ENCODE data around the gene MTMR6. TPM values are rescaled to one million over a fixed set of nuclear protein-coding genes. Genes with fewer than 3 reads are reported as not detected.
"Not testable (repeated sequence)": the region's sequence is repeated elsewhere in the genome, so short reads cannot be mapped to it uniquely, and the experiment has no call there.

MTMR6 gene
- total RNA-seq, 1 donor from 2014 or later, result 21.2 TPM

DNA sequence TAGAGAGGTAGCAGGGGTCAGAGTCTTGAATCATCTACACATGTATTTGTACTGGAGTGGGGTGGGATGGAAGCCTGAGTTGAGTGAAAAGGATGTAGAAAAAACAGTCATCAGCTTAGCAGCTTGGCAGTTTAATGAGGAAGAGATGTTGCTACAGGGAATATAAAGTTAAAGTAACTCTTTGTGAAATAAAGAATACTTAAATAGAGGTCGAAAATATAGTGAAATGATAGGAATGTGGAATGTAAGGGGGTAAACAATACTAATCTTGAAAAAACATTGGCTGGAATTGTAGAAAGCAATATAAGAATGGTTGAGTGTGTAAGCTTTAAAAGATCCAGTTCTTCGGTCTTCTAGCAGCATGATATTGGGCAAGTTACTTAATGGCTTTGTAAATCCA, 36.8 kb upstream of the MTMR6 start:
- no peaks in the 10 kb centered on the region for H3K27me3 Mint-ChIP-seq (ENCODE audit: unreplicated experiment)
- H3K36me3 Mint-ChIP-seq (ENCODE audit: low read depth, unreplicated experiment), result no peaks in the 10 kb centered on the region
- no peaks in the 10 kb centered on the region for H3K4me1 Mint-ChIP-seq (ENCODE audit: unreplicated experiment)
- no peak overlapping the region for H3K4me3 Mint-ChIP-seq (ENCODE audit: unreplicated experiment)
- no peak overlapping the region for H3K27ac Mint-ChIP-seq (ENCODE audit: unreplicated experiment)
- no peak for DNase-seq (ENCODE audit: low spot score)
- TF ChIP-seq, protein P1, sequence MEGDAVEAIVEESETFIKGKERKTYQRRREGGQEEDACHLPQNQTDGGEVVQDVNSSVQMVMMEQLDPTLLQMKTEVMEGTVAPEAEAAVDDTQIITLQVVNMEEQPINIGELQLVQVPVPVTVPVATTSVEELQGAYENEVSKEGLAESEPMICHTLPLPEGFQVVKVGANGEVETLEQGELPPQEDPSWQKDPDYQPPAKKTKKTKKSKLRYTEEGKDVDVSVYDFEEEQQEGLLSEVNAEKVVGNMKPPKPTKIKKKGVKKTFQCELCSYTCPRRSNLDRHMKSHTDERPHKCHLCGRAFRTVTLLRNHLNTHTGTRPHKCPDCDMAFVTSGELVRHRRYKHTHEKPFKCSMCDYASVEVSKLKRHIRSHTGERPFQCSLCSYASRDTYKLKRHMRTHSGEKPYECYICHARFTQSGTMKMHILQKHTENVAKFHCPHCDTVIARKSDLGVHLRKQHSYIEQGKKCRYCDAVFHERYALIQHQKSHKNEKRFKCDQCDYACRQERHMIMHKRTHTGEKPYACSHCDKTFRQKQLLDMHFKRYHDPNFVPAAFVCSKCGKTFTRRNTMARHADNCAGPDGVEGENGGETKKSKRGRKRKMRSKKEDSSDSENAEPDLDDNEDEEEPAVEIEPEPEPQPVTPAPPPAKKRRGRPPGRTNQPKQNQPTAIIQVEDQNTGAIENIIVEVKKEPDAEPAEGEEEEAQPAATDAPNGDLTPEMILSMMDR (IDR thresholded peaks at IDR 0.05; ENCODE audit: unreplicated experiment), result no peak
- H3K9me3 Mint-ChIP-seq (ENCODE audit: unreplicated experiment), result no peaks in the 10 kb centered on the region

DNA sequence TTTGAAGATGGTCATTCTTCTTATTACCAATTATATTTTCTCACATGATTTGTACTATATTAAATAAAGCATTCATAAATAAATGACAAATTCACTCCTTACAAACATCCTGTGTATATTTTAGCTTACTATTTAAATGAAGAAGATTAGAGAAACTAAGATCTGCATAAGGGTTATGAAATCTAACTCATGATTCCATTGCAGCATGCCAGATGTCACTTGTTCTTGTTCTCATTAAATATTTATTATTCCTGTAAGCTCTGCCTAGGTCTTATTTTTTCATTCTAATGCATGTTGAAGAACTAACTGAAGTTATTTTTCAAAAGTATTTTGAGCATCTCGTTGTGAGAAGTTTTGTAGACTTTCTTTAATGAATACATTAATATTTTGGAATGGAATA, 32.5 kb upstream of the MTMR6 start:
- TF ChIP-seq, protein P1 (IDR thresholded peaks at IDR 0.05; ENCODE audit: unreplicated experiment), result no peak
- H3K27me3 Mint-ChIP-seq (ENCODE audit: unreplicated experiment), result no peaks in the 10 kb centered on the region
- H3K27ac Mint-ChIP-seq (ENCODE audit: unreplicated experiment), result no peak overlapping the region
- H3K4me1 Mint-ChIP-seq (ENCODE audit: unreplicated experiment), result no peaks in the 10 kb centered on the region
- DNase-seq (ENCODE audit: low spot score), result no peak
- no peak overlapping the region for H3K4me3 Mint-ChIP-seq (ENCODE audit: unreplicated experiment)
- peaks cover 4% of the 10 kb centered on the region for H3K36me3 Mint-ChIP-seq (ENCODE audit: low read depth, unreplicated experiment)
- H3K9me3 Mint-ChIP-seq (ENCODE audit: unreplicated experiment), result no peaks in the 10 kb centered on the region

DNA sequence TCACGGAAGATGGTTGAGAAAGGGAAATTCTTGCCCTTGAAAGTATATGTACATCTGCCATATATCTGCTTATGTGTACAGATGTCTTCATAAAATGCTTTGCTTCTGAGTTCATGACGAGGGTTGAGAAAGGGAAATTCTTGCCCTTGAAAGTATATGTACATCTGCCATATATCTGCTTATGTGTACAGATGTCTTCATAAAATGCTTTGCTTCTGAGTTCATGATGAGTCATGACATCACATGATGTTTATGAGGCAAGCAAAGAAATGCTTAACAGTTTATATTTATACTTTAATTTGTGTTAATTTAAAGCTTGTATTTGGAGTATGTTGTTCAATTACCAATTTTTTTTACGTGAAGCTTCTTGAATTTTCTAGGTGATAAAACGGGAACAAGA, 31.7 kb upstream of the MTMR6 start:
- H3K4me1 Mint-ChIP-seq (ENCODE audit: unreplicated experiment); H3K9me3 Mint-ChIP-seq (ENCODE audit: unreplicated experiment); H3K4me3 Mint-ChIP-seq (ENCODE audit: unreplicated experiment); H3K27ac Mint-ChIP-seq (ENCODE audit: unreplicated experiment); DNase-seq (ENCODE audit: low spot score); H3K36me3 Mint-ChIP-seq (ENCODE audit: low read depth, unreplicated experiment); H3K27me3 Mint-ChIP-seq (ENCODE audit: unreplicated experiment): not testable (repeated sequence)

GRCh38 chr13:25310891-25311290, 23.6 kb upstream of the MTMR6 start:
- H3K36me3 Mint-ChIP-seq (ENCODE audit: low read depth, unreplicated experiment), result peaks cover 14% of the 10 kb centered on the region
- TF ChIP-seq, protein P1 (IDR thresholded peaks at IDR 0.05; ENCODE audit: unreplicated experiment), result no peak
- H3K4me3 Mint-ChIP-seq (ENCODE audit: unreplicated experiment), result peak overlapping the region; percentile 1

GRCh38 chr13:25306671-25307464, 19.6 kb upstream of the MTMR6 start:
- Mint-ChIP-seq H3K4me3 (ENCODE audit: unreplicated experiment) (no peak overlapping the region), H3K27ac (ENCODE audit: unreplicated experiment) (no peak overlapping the region), H3K9me3 (ENCODE audit: unreplicated experiment) (no peaks in the 10 kb centered on the region), H3K27me3 (ENCODE audit: unreplicated experiment) (no peaks in the 10 kb centered on the region), H3K36me3 (ENCODE audit: low read depth, unreplicated experiment) (peaks cover 14% of the 10 kb centered on the region), H3K4me1 (ENCODE audit: unreplicated experiment) (peaks cover 31% of the 10 kb centered on the region)
- DNase-seq (ENCODE audit: low spot score), result no peak
- TF ChIP-seq, protein P1 (IDR thresholded peaks at IDR 0.05; ENCODE audit: unreplicated experiment), result no peak

More at GRCh38 chr13:25310891-25311290, 23.6 kb upstream of the MTMR6 start:
- Mint-ChIP-seq H3K4me1 (ENCODE audit: unreplicated experiment) (peaks cover 24% of the 10 kb centered on the region), H3K27me3 (ENCODE audit: unreplicated experiment) (no peaks in the 10 kb centered on the region), H3K27ac (ENCODE audit: unreplicated experiment) (peak overlapping the region; percentile 44), H3K9me3 (ENCODE audit: unreplicated experiment) (no peaks in the 10 kb centered on the region)
- no peak for DNase-seq (ENCODE audit: low spot score)
